DOHH2 (cell line): ENCODE measurements around the gene VEGFA.

Source experiments
- H3F3A ChIP-seq: fragments of 200-600 bp; sonication (generic), shearing (Covaris generic); 2 replicates; pipeline ENCODE4 v1.6.0; 2016; ENCODE audit warnings: antibody characterized with exemption, mild to moderate bottlenecking; ENCODE audit not compliant: control insufficient read depth, insufficient read depth
- H3K27ac ChIP-seq: fragments of 200-600 bp; sonication (generic); 2 replicates; pipeline ENCODE4 v1.5.1; 2014; ENCODE audit warnings: low read depth, mild to moderate bottlenecking, low read length, moderate library complexity
- H3K27me3 ChIP-seq: fragments of 200-600 bp; sonication (generic); 2 replicates; pipeline ENCODE4 v1.6.1; 2014; ENCODE audit warnings: mild to moderate bottlenecking, low read length, mixed read lengths; ENCODE audit not compliant: control insufficient read depth
- H3K36me3 ChIP-seq: fragments of 200-600 bp; sonication (generic); 2 replicates; pipeline ENCODE4 v1.6.1; 2014; ENCODE audit warnings: mild to moderate bottlenecking, low read length, moderate library complexity, mixed read lengths; ENCODE audit not compliant: control insufficient read depth
- H3K4me1 ChIP-seq: fragments of 200-600 bp; sonication (generic); 2 replicates; pipeline ENCODE4 v1.6.1; 2014; ENCODE audit warnings: mild to moderate bottlenecking, low read length, mixed read lengths; ENCODE audit not compliant: control insufficient read depth
- H3K4me2 ChIP-seq: fragments of 200-600 bp; sonication (generic); 2 replicates; pipeline ENCODE4 v1.6.0; 2014; ENCODE audit warnings: mild to moderate bottlenecking, low read length, moderate library complexity
- H3K4me3 ChIP-seq: fragments of 200-600 bp; sonication (generic); 2 replicates; pipeline ENCODE4 v1.5.1; 2014; ENCODE audit warnings: mild to moderate bottlenecking, low read length, mixed read lengths
- H3K79me2 ChIP-seq: fragments of 200-600 bp; sonication (generic); 2 replicates; pipeline ENCODE4 v1.6.1; 2014; ENCODE audit warnings: mild to moderate bottlenecking, low read length, mixed read lengths; ENCODE audit not compliant: control insufficient read depth
- H3K9me2 ChIP-seq: fragments of 200-600 bp; sonication (generic); replicated peaks from 2 replicates; pipeline ENCODE4 v1.6.1; 2014; ENCODE audit warnings: mild to moderate bottlenecking, low read length, mixed read lengths; ENCODE audit not compliant: control insufficient read depth
- H3K9me3 ChIP-seq: fragments of 200-600 bp; sonication (generic); 2 replicates; pipeline ENCODE4 v1.6.1; 2014; ENCODE audit warnings: antibody characterized with exemption, low read length, mixed read lengths; ENCODE audit not compliant: control insufficient read depth, insufficient read depth
- H4K20me1 ChIP-seq: fragments of 200-600 bp; sonication (generic); 2 replicates; pipeline ENCODE4 v1.6.0; 2014; ENCODE audit warnings: low read depth, mild to moderate bottlenecking, antibody characterized with exemption, low read length, moderate library complexity; ENCODE audit not compliant: control insufficient read depth, insufficient read depth
- CTCF ChIP-seq: fragments of 200-600 bp; sonication (generic); IDR thresholded peaks from one replicate; pipeline ENCODE4 v1.5.1; 2014; ENCODE audit warnings: antibody characterized with exemption, mild to moderate bottlenecking, low read depth, low read length; ENCODE audit not compliant: poor library complexity, severe bottlenecking
- EZH2phosphoT487 ChIP-seq: fragments of 200-600 bp; sonication (generic); IDR thresholded peaks from 2 replicates; pipeline ENCODE4 v1.6.1; 2017; ENCODE audit warnings: borderline replicate concordance, mild to moderate bottlenecking, antibody characterized with exemption, low read length, moderate library complexity, mixed read lengths

Gene VEGFA

GRCh38 chr6:43795421-43795820 lies 25.4 kb downstream of the VEGFA start:
- Histone ChIP-seq H3K27me3 (no peaks in the 10 kb centered on the region; the same call in 1 of the 2 replicates), H3K9me2 (no peaks in the 10 kb centered on the region), H3K36me3 (no peaks in the 10 kb centered on the region), H3K27ac (no peak overlapping the region), H4K20me1 (no peaks in the 10 kb centered on the region), H3K9me3 (no peaks in the 10 kb centered on the region), H3K4me1 (peaks cover 7% of the 10 kb centered on the region), H3K4me2 (no peak overlapping the region), H3K79me2 (no peaks in the 10 kb centered on the region), H3K4me3 (no peak overlapping the region), H3F3A (no peaks in the 10 kb centered on the region)
- TF ChIP-seq EZH2phosphoT487 = no peak
- no peak for TF ChIP-seq CTCF

- Histone ChIP-seq H3K9me2 (no peaks in the 10 kb centered on the region), H3K4me1 (peaks cover 7% of the 10 kb centered on the region), H3K9me3 (no peaks in the 10 kb centered on the region), H4K20me1 (no peaks in the 10 kb centered on the region), H3K27me3 (no peaks in the 10 kb centered on the region; the same call in 1 of the 2 replicates), H3K27ac (no peak overlapping the region), H3F3A (no peaks in the 10 kb centered on the region), H3K79me2 (no peaks in the 10 kb centered on the region), H3K4me3 (no peak overlapping the region), H3K4me2 (no peak overlapping the region), H3K36me3 (no peaks in the 10 kb centered on the region)
- TF ChIP-seq EZH2phosphoT487 (no peak), CTCF (no peak)
These were observed 26.2 kb downstream of the VEGFA start for GRCh38 chr6:43796168-43796567.

- Histone ChIP-seq H3K79me2 (no peaks in the 10 kb centered on the region), H3K4me2 (no peak overlapping the region), H3K4me1 (peaks cover 7% of the 10 kb centered on the region), H3K36me3 (no peaks in the 10 kb centered on the region), H3K4me3 (no peak overlapping the region), H3K27ac (no peak overlapping the region), H3F3A (no peaks in the 10 kb centered on the region), H4K20me1 (no peaks in the 10 kb centered on the region), H3K27me3 (no peaks in the 10 kb centered on the region; the same call in 1 of the 2 replicates), H3K9me2 (no peaks in the 10 kb centered on the region), H3K9me3 (no peaks in the 10 kb centered on the region)
- no peak for TF ChIP-seq EZH2phosphoT487
- no peak for TF ChIP-seq CTCF
These were observed 27.2 kb downstream of the VEGFA start for GRCh38 chr6:43796903-43797890.
